Hepatocyte (in vitro differentiated cells): ENCODE data around the gene EDAR. TPM values are rescaled to one million over a fixed set of nuclear protein-coding genes. Genes with fewer than 3 reads are reported as not detected.

Experiments
- DNase-seq: peaks from one replicate; pipeline ENCODE4 v3.0.0-alpha.2; 2016; ENCODE audit warnings: low spot score
- H2AFZ ChIP-seq: fragments of 200-600 bp; sonication (generic); 2 replicates; pipeline ENCODE4 v1.6.0; 2016; ENCODE audit warnings: antibody characterized with exemption, mild to moderate bottlenecking
- H3K27ac ChIP-seq: fragments of 200-600 bp; sonication (generic); 2 replicates; pipeline ENCODE4 v1.5.1; 2016; ENCODE audit warnings: mild to moderate bottlenecking
- H3K27me3 ChIP-seq: fragments of 200-600 bp; sonication (generic); 2 replicates; pipeline ENCODE4 v1.6.1; 2016
- H3K36me3 ChIP-seq: fragments of 200-600 bp; sonication (generic); replicated peaks from 2 replicates; pipeline ENCODE4 v1.5.1; 2016; ENCODE audit warnings: low read depth; ENCODE audit not compliant: insufficient read depth
- H3K4me1 ChIP-seq: fragments of 200-600 bp; sonication (generic); 2 replicates; pipeline ENCODE4 v1.5.1; 2016; ENCODE audit warnings: mild to moderate bottlenecking, moderate library complexity; ENCODE audit not compliant: insufficient read depth
- H3K4me2 ChIP-seq: fragments of 200-600 bp; sonication (generic); 2 replicates; pipeline ENCODE4 v1.6.0; 2016
- H3K4me3 ChIP-seq: fragments of 200-600 bp; sonication (generic); 2 replicates; pipeline ENCODE4 v1.5.1; 2016; ENCODE audit warnings: mild to moderate bottlenecking
- H3K79me2 ChIP-seq: fragments of 200-600 bp; sonication (generic); 2 replicates; pipeline ENCODE4 v1.6.0; 2017; ENCODE audit warnings: mild to moderate bottlenecking
- H3K9me2 ChIP-seq: fragments of 200-600 bp; sonication (generic); replicated peaks from 2 replicates; pipeline ENCODE4 v1.6.0; 2017; ENCODE audit warnings: mild to moderate bottlenecking; ENCODE audit not compliant: insufficient read depth
- H3K9me3 ChIP-seq: fragments of 200-600 bp; sonication (generic); 2 replicates; pipeline ENCODE4 v1.5.1; 2016; ENCODE audit warnings: low read depth, mild to moderate bottlenecking
- H4K20me1 ChIP-seq: fragments of 200-600 bp; sonication (generic); 2 replicates; pipeline ENCODE4 v1.6.0; 2016; ENCODE audit warnings: mild to moderate bottlenecking; ENCODE audit not compliant: insufficient read depth, poor library complexity, severe bottlenecking
- CTCF ChIP-seq: fragments of 200-600 bp; sonication (generic); IDR thresholded peaks from 2 replicates; pipeline ENCODE4 v1.5.1; 2016; ENCODE audit warnings: antibody characterized with exemption, mild to moderate bottlenecking; ENCODE audit not compliant: poor library complexity
- EZH2 ChIP-seq: fragments of 200-600 bp; sonication (generic); IDR thresholded peaks from 2 replicates; pipeline ENCODE4 v1.6.1; 2016; ENCODE audit warnings: antibody characterized with exemption, mild to moderate bottlenecking, borderline replicate concordance
- EZH2phosphoT487 ChIP-seq: fragments of 200-600 bp; sonication (generic); IDR thresholded peaks from one replicate; pipeline ENCODE4 v1.6.1; 2018; ENCODE audit warnings: antibody characterized with exemption, mild to moderate bottlenecking, low read depth, moderate library complexity; ENCODE audit not compliant: unreplicated experiment, severe bottlenecking
- WGBS: methylation state at CpG from one replicate; pipeline ENCODE4 v1.1.6; 2016; ENCODE audit warnings: low lambda C conversion rate; ENCODE audit errors: missing lambda C conversion rate; 5-methylcytosine and 5-hydroxymethylcytosine counted together
- polyA plus RNA-seq: library from polyadenylated mRNA; unstranded; fragments of >200 nt; fragmentation: Nextera tagmentation; extraction: Ambion mirVana; gene quantifications from 2 replicates; pipeline ENCODE4 v1.2.1, GENCODE V29; 2016
- total RNA-seq: library from RNA; depleted of rRNA; stranded (reverse); fragments of >200 nt; gene quantifications from 2 replicates; pipeline ENCODE4 v1.2.3, GENCODE V29; 2014

Gene EDAR
- total and polyA plus RNA-seq, 2 experiments from 2014 or later: 0.20 to 0.21 TPM

- Histone ChIP-seq H3K4me3 (no peak overlapping the region), H3K27ac (peak overlapping the region; percentile 67), H3K79me2 (no peaks in the 10 kb centered on the region), H3K9me2 (no peaks in the 10 kb centered on the region), H3K9me3 (peaks cover 2% of the 10 kb centered on the region), H3K4me1 (peaks cover 16% of the 10 kb centered on the region), H3K4me2 (no peak overlapping the region), H3K27me3 (no peaks in the 10 kb centered on the region), H2AFZ (no peak overlapping the region), H3K36me3 (no peaks in the 10 kb centered on the region), H4K20me1 (no peaks in the 10 kb centered on the region)
- TF ChIP-seq EZH2 (no peak), CTCF (no peak), EZH2phosphoT487 (no peak)
- 97% methylated on average over 34 of the region's 34 CpGs for WGBS
- DNase-seq: no peak
Measured at GRCh38 chr2:108942231-108942825, 46.7 kb downstream of the EDAR start.

DNA sequence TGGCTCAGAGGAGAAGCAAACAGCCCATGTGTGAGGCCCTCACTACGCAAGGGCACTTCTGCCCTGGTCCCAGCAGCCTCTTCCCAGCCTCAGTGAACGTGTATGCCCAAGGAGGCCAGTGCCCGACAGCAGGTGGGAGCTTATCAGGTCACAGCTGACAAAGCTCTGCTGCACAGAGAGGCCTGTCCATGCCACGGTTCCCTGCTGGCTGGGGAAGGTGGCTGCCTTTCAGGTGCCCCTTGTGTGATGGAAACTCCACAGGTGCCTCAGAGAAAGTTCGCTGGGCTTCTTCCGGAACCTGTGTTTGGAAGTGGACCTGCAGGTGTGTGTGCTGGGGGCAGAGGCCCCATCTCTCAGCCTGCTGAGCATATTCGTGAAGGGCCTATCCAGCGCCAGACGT lies 47.3 kb downstream of the EDAR start:
- whole genome bisulfite sequencing: 85% methylated on average over 9 of the region's 9 CpGs
- H3K27me3 ChIP-seq: no peaks in the 10 kb centered on the region
- peaks cover 16% of the 10 kb centered on the region for H3K4me1 ChIP-seq
- H3K4me3 ChIP-seq: no peak overlapping the region
- H3K79me2 ChIP-seq: no peaks in the 10 kb centered on the region
- no peak overlapping the region for H3K4me2 ChIP-seq
- H2AFZ ChIP-seq: no peak overlapping the region
- H3K9me3 ChIP-seq: no peaks in the 10 kb centered on the region
- TF ChIP-seq CTCF (no peak), EZH2 (no peak), EZH2phosphoT487 (no peak)
- H4K20me1 ChIP-seq: no peaks in the 10 kb centered on the region
- no peaks in the 10 kb centered on the region for H3K9me2 ChIP-seq
- no peak for DNase-seq
- no peak overlapping the region for H3K27ac ChIP-seq
- no peaks in the 10 kb centered on the region for H3K36me3 ChIP-seq

DNA sequence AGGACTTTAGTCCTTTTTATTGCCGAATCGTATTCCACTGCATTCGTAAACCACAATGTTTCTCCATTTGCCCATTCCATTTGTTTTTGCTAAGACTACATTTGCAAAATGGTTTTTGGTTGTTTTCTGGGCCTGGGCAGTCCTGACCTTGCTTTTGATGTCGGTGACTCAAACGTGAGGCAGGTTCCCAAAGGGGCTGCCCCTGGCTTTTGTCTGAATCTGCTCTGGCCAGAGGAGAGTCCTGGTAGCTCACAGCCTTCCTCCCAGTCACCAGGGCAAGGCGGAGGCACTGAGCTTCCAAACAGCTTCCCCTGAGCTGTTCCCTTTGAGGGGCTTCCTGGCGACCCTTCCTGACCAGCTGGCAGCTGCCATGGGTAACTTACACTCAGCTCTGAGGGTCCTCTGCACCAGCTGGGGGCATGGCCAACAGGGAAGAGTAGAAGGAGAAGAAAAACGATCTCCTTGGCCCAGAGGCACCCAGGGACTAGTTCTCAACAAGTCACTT lies 47.8 kb downstream of the EDAR start:
- 80% methylated on average over 8 of the region's 8 CpGs for WGBS

More for the DNA sequence above, 47.8 kb downstream of the EDAR start:
- no peak overlapping the region for H3K4me3 ChIP-seq
- H3K4me2 ChIP-seq: no peak overlapping the region
- no peaks in the 10 kb centered on the region for H3K36me3 ChIP-seq
- peaks cover 16% of the 10 kb centered on the region for H3K4me1 ChIP-seq
- DNase-seq: no peak
- H2AFZ ChIP-seq: no peak overlapping the region
- H3K79me2 ChIP-seq: no peaks in the 10 kb centered on the region
- no peaks in the 10 kb centered on the region for H4K20me1 ChIP-seq
- H3K9me3 ChIP-seq: no peaks in the 10 kb centered on the region
- no peaks in the 10 kb centered on the region for H3K9me2 ChIP-seq
- H3K27me3 ChIP-seq: no peaks in the 10 kb centered on the region
- TF ChIP-seq EZH2phosphoT487 (no peak), CTCF (no peak), EZH2 (no peak)
- H3K27ac ChIP-seq: no peak overlapping the region
